ENCODE results near the gene GLMP.

Gene GLMP

GRCh38 chr1:156310962-156311361 lies 15.5 kb upstream of the GLMP start:
- no peaks in the 10 kb centered on the region for H3K27me3 ChIP-seq (ENCODE audit: insufficient read depth, low read depth, severe bottlenecking)
- no peaks in the 10 kb centered on the region for H3K9me3 ChIP-seq (ENCODE audit: severe bottlenecking)
- TF ChIP-seq, protein P1, sequence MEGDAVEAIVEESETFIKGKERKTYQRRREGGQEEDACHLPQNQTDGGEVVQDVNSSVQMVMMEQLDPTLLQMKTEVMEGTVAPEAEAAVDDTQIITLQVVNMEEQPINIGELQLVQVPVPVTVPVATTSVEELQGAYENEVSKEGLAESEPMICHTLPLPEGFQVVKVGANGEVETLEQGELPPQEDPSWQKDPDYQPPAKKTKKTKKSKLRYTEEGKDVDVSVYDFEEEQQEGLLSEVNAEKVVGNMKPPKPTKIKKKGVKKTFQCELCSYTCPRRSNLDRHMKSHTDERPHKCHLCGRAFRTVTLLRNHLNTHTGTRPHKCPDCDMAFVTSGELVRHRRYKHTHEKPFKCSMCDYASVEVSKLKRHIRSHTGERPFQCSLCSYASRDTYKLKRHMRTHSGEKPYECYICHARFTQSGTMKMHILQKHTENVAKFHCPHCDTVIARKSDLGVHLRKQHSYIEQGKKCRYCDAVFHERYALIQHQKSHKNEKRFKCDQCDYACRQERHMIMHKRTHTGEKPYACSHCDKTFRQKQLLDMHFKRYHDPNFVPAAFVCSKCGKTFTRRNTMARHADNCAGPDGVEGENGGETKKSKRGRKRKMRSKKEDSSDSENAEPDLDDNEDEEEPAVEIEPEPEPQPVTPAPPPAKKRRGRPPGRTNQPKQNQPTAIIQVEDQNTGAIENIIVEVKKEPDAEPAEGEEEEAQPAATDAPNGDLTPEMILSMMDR (IDR thresholded peaks at IDR 0.05; ENCODE audit: low read depth, low read length), result no peak
- no peak overlapping the region for H3K4me3 ChIP-seq (ENCODE audit: low read depth, low read length)
- H3K36me3 ChIP-seq, result peaks cover 99% of the 10 kb centered on the region
- DNase-seq, result no peak
- H3K27ac ChIP-seq, result no peak overlapping the region

GRCh38 chr1:156308078-156308477 lies 12.6 kb upstream of the GLMP start:
- no peak for DNase-seq
- TF ChIP-seq, protein P1 (IDR thresholded peaks at IDR 0.05; ENCODE audit: low read depth, low read length), result no peak
- peaks cover 93% of the 10 kb centered on the region for H3K36me3 ChIP-seq
- no peaks in the 10 kb centered on the region for H3K9me3 ChIP-seq (ENCODE audit: severe bottlenecking)
- H3K27me3 ChIP-seq (ENCODE audit: insufficient read depth, low read depth, severe bottlenecking), result no peaks in the 10 kb centered on the region
- H3K27ac ChIP-seq, result no peak overlapping the region
- no peak overlapping the region for H3K4me3 ChIP-seq (ENCODE audit: low read depth, low read length)

DNA sequence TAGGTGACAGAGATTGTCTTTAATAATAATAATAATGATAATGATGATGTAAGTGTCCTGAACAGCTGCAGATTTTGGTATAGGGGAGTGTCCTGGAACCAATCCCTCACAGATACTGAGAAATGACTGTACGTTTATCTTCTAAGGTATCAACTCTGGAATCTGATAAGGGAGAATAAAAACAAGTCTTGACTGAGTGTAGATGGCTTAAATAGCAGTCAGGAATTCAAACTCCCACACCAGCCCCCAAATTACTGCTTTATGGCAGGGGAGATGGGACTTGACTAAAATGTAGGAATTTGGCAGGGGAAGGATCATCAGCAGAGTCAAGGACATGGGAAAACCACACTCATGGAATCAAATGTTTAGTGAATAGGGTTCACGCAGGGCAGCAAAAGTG lies 9.7 kb upstream of the GLMP start:
- H3K4me3 ChIP-seq (ENCODE audit: low read depth, low read length), result no peak overlapping the region
- H3K27ac ChIP-seq, result no peak overlapping the region
- TF ChIP-seq, protein P1 (IDR thresholded peaks at IDR 0.05; ENCODE audit: low read depth, low read length), result no peak
- peaks cover 70% of the 10 kb centered on the region for H3K36me3 ChIP-seq
- no peaks in the 10 kb centered on the region for H3K27me3 ChIP-seq (ENCODE audit: insufficient read depth, low read depth, severe bottlenecking)
- no peaks in the 10 kb centered on the region for H3K9me3 ChIP-seq (ENCODE audit: severe bottlenecking)
- no peak for DNase-seq

DNA sequence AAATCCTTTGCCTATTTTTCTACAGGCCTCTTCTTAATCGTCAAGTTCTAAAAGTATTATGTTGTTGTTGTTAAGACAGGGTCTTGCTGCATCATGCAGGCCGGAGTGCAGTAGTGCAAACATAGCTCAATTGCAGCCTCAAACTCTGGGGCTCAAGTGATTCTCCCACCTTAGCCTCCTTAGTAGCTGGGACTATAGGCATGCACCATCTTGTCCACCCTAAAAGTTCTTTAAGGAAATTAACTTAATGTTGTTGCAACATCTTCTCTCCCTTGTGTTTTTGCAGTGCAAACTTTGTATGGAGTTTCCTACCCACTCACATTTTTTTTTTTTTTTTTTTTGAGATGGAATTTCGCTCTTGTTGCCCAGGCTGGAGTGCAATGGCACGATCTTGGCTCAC lies 7.8 kb upstream of the GLMP start:
- H3K9me3 ChIP-seq (ENCODE audit: severe bottlenecking), result no peaks in the 10 kb centered on the region
- TF ChIP-seq, protein P1 (IDR thresholded peaks at IDR 0.05; ENCODE audit: low read depth, low read length), result no peak
- H3K27ac ChIP-seq, result no peak overlapping the region
- no peak for DNase-seq
- no peak overlapping the region for H3K4me3 ChIP-seq (ENCODE audit: low read depth, low read length)
- H3K27me3 ChIP-seq (ENCODE audit: insufficient read depth, low read depth, severe bottlenecking), result no peaks in the 10 kb centered on the region
- peaks cover 54% of the 10 kb centered on the region for H3K36me3 ChIP-seq

DNA sequence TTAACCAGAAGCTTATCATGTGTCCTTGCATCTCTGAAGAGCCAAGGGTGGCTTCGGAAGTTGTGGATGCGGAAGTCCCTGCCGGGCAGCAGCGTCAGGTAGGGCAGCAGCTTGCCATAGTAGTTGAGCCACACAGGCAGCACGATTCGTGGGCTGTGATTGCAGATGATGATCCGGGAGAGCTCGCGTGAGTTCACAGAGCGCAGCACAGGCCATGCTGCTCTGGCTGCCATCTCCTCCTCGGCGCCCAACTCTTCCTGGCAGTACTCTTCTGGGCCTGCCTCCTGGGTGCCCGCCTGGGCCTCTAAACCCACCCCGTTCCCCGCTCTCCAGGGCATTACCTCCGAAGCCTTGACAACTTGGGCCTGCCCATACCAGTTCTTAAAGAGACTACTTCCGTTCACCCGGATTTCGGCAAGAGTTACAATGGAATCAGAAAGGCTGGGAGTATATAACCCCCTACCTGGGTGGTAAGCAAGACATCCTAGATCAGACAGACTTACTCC lies 3.4 kb upstream of the GLMP start, which contains the start of gene VHLL:
Gene VHLL, minus strand, starts transcription at position 456 of the 506 bp plus-strand sequence. Its CDS starts 118 bp downstream, at position 338.
- Histone ChIP-seq H3K27me3 (ENCODE audit: insufficient read depth, low read depth, severe bottlenecking) (no peaks in the 10 kb centered on the region), H3K27ac (no peak within 1 kb of the TSS), H3K9me3 (ENCODE audit: severe bottlenecking) (no peaks in the 10 kb centered on the region), H3K4me3 (ENCODE audit: low read depth, low read length) (no peak within 1 kb of the TSS), H3K36me3 (peaks cover 18% of the 10 kb centered on the region)
- DNase-seq, result no peak
- TF ChIP-seq, protein P1 (IDR thresholded peaks at IDR 0.05; ENCODE audit: low read depth, low read length), result no peak

GRCh38 chr1:156293895-156294294 lies 1.6 kb downstream of the GLMP start:
- no peaks in the 10 kb centered on the region for H3K9me3 ChIP-seq (ENCODE audit: severe bottlenecking)
- no peaks in the 10 kb centered on the region for H3K27me3 ChIP-seq (ENCODE audit: insufficient read depth, low read depth, severe bottlenecking)
- no peak overlapping the region for H3K27ac ChIP-seq
- TF ChIP-seq, protein P1 (IDR thresholded peaks at IDR 0.05; ENCODE audit: low read depth, low read length), result no peak
- no peak for DNase-seq
- H3K36me3 ChIP-seq, result peaks cover 24% of the 10 kb centered on the region
- H3K4me3 ChIP-seq (ENCODE audit: low read depth, low read length), result no peak overlapping the region
